K562 (cell line): ENCODE data around the gene CLDND2.

Experiments used
- CHCHD3 ChIP-seq: fragments of 250-450 bp; sonication (Bioruptor Pico); IDR thresholded peaks from 2 replicates; pipeline ENCODE4 v2.1.2; 2022; ENCODE audit warnings: mild to moderate bottlenecking
- CTCF ChIP-seq, 3 experiments: IDR thresholded peaks in 2 of 3; conservative IDR thresholded peaks in 1 of 3; 2 replicates each; pipeline ENCODE4 v1.5.1; 2011 to 2012; ENCODE audit warnings: low read length in 3 of 3, mild to moderate bottlenecking in 3 of 3, control low read depth in 2 of 3, improper control_type of control experiment in 1 of 3, inconsistent platforms in 1 of 3, low read depth in 1 of 3, mixed read lengths in 1 of 3, moderate library complexity in 1 of 3; ENCODE audit not compliant: insufficient read depth in 2 of 3
- EZH2 ChIP-seq: IDR thresholded peaks from 2 replicates; pipeline ENCODE4 v1.6.1; 2012; ENCODE audit warnings: low read depth, mild to moderate bottlenecking, inconsistent platforms, low read length, borderline replicate concordance
- GABPB1 ChIP-seq: sonication (generic); formaldehyde crosslinking; IDR thresholded peaks from 2 replicates; pipeline ENCODE4 v1.8.0; 2022; ENCODE audit warnings: mild to moderate bottlenecking, missing genetic modification reagents
- MNT ChIP-seq, 2 experiments: fragments of 450-650 bp; conservative IDR thresholded peaks; 2 replicates each; pipeline ENCODE4 v1.6.1; 2017; ENCODE audit warnings: mild to moderate bottlenecking in 2 of 2, moderate library complexity in 2 of 2
- MTA3 ChIP-seq: fragments of 450-650 bp; formaldehyde crosslinking; IDR thresholded peaks from 2 replicates; pipeline ENCODE4 v1.6.1; 2017; ENCODE audit warnings: mild to moderate bottlenecking, borderline replicate concordance
- NFATC3 ChIP-seq: fragments of 450-650 bp; IDR thresholded peaks from 2 replicates; pipeline ENCODE4 v1.6.1; 2017; ENCODE audit warnings: mild to moderate bottlenecking
- PCBP1 ChIP-seq: fragments of 200-400 bp; formaldehyde crosslinking; IDR thresholded peaks from 2 replicates; pipeline ENCODE4 v1.6.1; 2018; ENCODE audit warnings: mild to moderate bottlenecking, low read depth, low read length; ENCODE audit not compliant: poor library complexity, severe bottlenecking
- SMC3 ChIP-seq: conservative IDR thresholded peaks from 2 replicates; pipeline ENCODE4 v1.6.1; 2011; ENCODE audit warnings: low read depth, low read length, improper control_type of control experiment; ENCODE audit not compliant: insufficient read depth
- SRF ChIP-seq, 2 experiments: fragments of 250-450, 450-650 bp in 1 of 2; sonication (Bioruptor Pico) in 1 of 2; sonication (generic) in 1 of 2; formaldehyde crosslinking; IDR thresholded peaks; 2 replicates each; pipeline versions ENCODE4 v1.5.0 to v1.5.1; 2020 to 2022; ENCODE audit warnings: mild to moderate bottlenecking in 1 of 2, missing genetic modification reagents in 1 of 2
- ZNF277 ChIP-seq: fragments of 250-450 bp; sonication (Bioruptor Pico); IDR thresholded peaks from 2 replicates; pipeline ENCODE4 v1.8.0; 2022; ENCODE audit warnings: inconsistent platforms, mild to moderate bottlenecking, moderate library complexity, borderline replicate concordance

GRCh38 chr19:51317968-51318367 is 50.8 kb downstream of the CLDND2 start:
- TF ChIP-seq SRF (CRISPR knock-in tag; IDR thresholded peaks at IDR 0.05) (no peak), CTCF (IDR thresholded peaks at IDR 0.05 in 2 of 3, conservative IDR thresholded peaks at IDR 0.05 in 1 of 3; ENCODE audit: insufficient read depth in 2 of 3, low read depth in 1 of 3, low read length in 3 of 3) (no peak), ZNF277 (CRISPR knock-in tag) (no peak), EZH2 (no peak), NFATC3 (no peak), PCBP1 (no peak), SMC3 (no peak), MNT (conservative IDR thresholded peaks at IDR 0.05) (no peak), MTA3 (no peak), GABPB1 (CRISPR knock-in tag) (no peak), CHCHD3 (CRISPR knock-in tag) (no peak)
